HEK293 (cell line): ENCODE data around the gene COL25A1.

Experiments used
- ATF2 ChIP-seq: fragments of 450-650 bp; formaldehyde crosslinking; IDR thresholded peaks from 2 replicates; pipeline ENCODE4 v1.5.1; 2016; ENCODE audit warnings: missing biosample characterization, missing genetic modification characterization, low read depth
- CTCF ChIP-seq: fragments of 450-650 bp; formaldehyde crosslinking; IDR thresholded peaks from 2 replicates; pipeline ENCODE4 v1.5.1; 2016; ENCODE audit warnings: missing biosample characterization, missing genetic modification characterization
- ELK4 ChIP-seq: IDR thresholded peaks from 2 replicates; pipeline ENCODE4 v1.6.1; 2011; ENCODE audit warnings: mild to moderate bottlenecking, low read depth, low read length, borderline replicate concordance
- KLF1 ChIP-seq: fragments of 450-650 bp; formaldehyde crosslinking; IDR thresholded peaks from 2 replicates; pipeline ENCODE4 v1.5.1; 2016; ENCODE audit warnings: missing biosample characterization, missing genetic modification characterization
- MEIS1 ChIP-seq: sonication (generic); formaldehyde crosslinking; IDR thresholded peaks from 2 replicates; pipeline ENCODE4 v1.8.1; 2022; ENCODE audit warnings: missing genetic modification reagents, mild to moderate bottlenecking, borderline replicate concordance
- TCF7L2 ChIP-seq: IDR thresholded peaks from 2 replicates; pipeline ENCODE4 v1.6.1; 2011; ENCODE audit warnings: low read depth, mild to moderate bottlenecking, inconsistent platforms, low read length, moderate library complexity, borderline replicate concordance
- YY1 ChIP-seq: fragments of 450-650 bp; formaldehyde crosslinking; IDR thresholded peaks from 2 replicates; pipeline ENCODE4 v1.5.1; 2018; ENCODE audit warnings: missing biosample characterization, missing genetic modification characterization
- ZNF146 ChIP-seq: fragments of 450-650 bp; formaldehyde crosslinking; IDR thresholded peaks from 2 replicates; pipeline ENCODE4 v1.5.1; 2016; ENCODE audit warnings: missing biosample characterization, missing genetic modification characterization
- ZNF184 ChIP-seq: fragments of 450-650 bp; IDR thresholded peaks from 2 replicates; pipeline ENCODE4 v1.5.1; 2018; ENCODE audit warnings: missing biosample characterization, mild to moderate bottlenecking, missing genetic modification characterization
- ZNF274 ChIP-seq, 2 experiments: fragments of 200-500 bp in 1 of 2; fragments of 450-650 bp in 1 of 2; sonication (Bioruptor generic) in 1 of 2; formaldehyde crosslinking in 1 of 2; IDR thresholded peaks; 2 replicates each; pipeline versions ENCODE4 v1.5.1 to v1.6.1; 2014 to 2016; ENCODE audit warnings: borderline replicate concordance in 1 of 2, inconsistent platforms in 1 of 2, low read length in 1 of 2, missing biosample characterization in 1 of 2, missing genetic modification characterization in 1 of 2
- ZNF292 ChIP-seq: fragments of 450-650 bp; formaldehyde crosslinking; IDR thresholded peaks from 2 replicates; pipeline ENCODE4 v1.5.1; 2016; ENCODE audit warnings: low read depth, missing biosample characterization, missing genetic modification characterization, borderline replicate concordance
- ZNF426 ChIP-seq: fragments of 450-650 bp; formaldehyde crosslinking; IDR thresholded peaks from 2 replicates; pipeline ENCODE4 v1.5.1; 2017; ENCODE audit warnings: missing biosample characterization, missing genetic modification characterization, mild to moderate bottlenecking, inconsistent platforms, moderate library complexity
- ZNF677 ChIP-seq: fragments of 450-650 bp; IDR thresholded peaks from 2 replicates; pipeline ENCODE4 v1.5.0; 2018; ENCODE audit warnings: missing biosample characterization, mild to moderate bottlenecking, missing genetic modification characterization, moderate library complexity
- ZNF747 ChIP-seq: fragments of 450-650 bp; formaldehyde crosslinking; IDR thresholded peaks from 2 replicates; pipeline ENCODE4 v1.5.1; 2016; ENCODE audit warnings: missing biosample characterization, missing genetic modification characterization

- TF ChIP-seq ZNF292: no peak
- no peak for TF ChIP-seq ATF2 (tag by site-specific recombination)
- TF ChIP-seq MEIS1 (CRISPR knock-in tag): no peak
- no peak for TF ChIP-seq CTCF
- no peak for TF ChIP-seq TCF7L2
- no peak for TF ChIP-seq ZNF146 (tag by site-specific recombination)
- TF ChIP-seq ZNF426 (tag by site-specific recombination): no peak
- no peak for TF ChIP-seq ZNF184 (tag by site-specific recombination)
- TF ChIP-seq ZNF274 (IDR thresholded peaks at IDR 0.05; ENCODE audit: low read length): no peak
- no peak for TF ChIP-seq ZNF274 (tag by site-specific recombination; IDR thresholded peaks at IDR 0.05; ENCODE audit: borderline replicate concordance)
- TF ChIP-seq KLF1 (tag by site-specific recombination): no peak
- no peak for TF ChIP-seq YY1
- TF ChIP-seq ZNF677: no peak
- TF ChIP-seq ZNF747 (tag by site-specific recombination): no peak
- TF ChIP-seq ELK4: no peak
These were observed 249.2 kb downstream of the COL25A1 start for GRCh38 chr4:109053257-109053656.
